ENCODE measurements around the gene PBX1. TPM values are rescaled to one million over a fixed set of nuclear protein-coding genes. Genes with fewer than 3 reads are reported as not detected.

The PBX1 gene
- total and polyA plus RNA-seq, 8 donors = 11.0 to 113 (median 23.0) TPM

DNA sequence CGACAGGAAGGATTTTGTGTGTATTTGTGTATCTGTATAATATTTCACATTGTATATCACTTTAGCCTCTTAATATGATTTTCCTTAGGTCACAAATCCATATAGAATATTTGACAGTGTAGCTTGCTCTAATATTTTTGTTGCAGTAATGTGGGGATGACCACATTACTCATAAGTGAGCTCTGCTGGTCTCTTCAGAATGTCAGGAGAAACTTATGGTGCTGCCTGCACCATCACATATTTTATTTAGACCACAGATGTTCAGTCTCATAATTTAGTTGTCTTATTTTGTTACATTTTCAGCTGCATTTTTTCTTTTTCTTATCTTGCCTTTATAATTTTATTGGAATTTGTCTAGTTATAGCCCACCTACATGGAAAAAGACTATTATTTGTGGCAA, 205.3 kb downstream of the PBX1 start:
- H3K27ac ChIP-seq = no peak overlapping the region
- no peak for DNase-seq
- no peaks in the 10 kb centered on the region for H3K9me3 ChIP-seq
- no peak overlapping the region for H3K4me3 ChIP-seq
- intact Hi-C loops (cut with DNase I; ENCODE audit: low total_unique reads) = no loop called here
- WGBS, 5 donors = 91 to 96% (median 96%) methylated on average over 1 of the region's 1 CpG
- H3K27me3 ChIP-seq = no peaks in the 10 kb centered on the region
- TF ChIP-seq POLR2AphosphoS5 (IDR thresholded peaks at IDR 0.05) = no peak
- TF ChIP-seq, protein P1, sequence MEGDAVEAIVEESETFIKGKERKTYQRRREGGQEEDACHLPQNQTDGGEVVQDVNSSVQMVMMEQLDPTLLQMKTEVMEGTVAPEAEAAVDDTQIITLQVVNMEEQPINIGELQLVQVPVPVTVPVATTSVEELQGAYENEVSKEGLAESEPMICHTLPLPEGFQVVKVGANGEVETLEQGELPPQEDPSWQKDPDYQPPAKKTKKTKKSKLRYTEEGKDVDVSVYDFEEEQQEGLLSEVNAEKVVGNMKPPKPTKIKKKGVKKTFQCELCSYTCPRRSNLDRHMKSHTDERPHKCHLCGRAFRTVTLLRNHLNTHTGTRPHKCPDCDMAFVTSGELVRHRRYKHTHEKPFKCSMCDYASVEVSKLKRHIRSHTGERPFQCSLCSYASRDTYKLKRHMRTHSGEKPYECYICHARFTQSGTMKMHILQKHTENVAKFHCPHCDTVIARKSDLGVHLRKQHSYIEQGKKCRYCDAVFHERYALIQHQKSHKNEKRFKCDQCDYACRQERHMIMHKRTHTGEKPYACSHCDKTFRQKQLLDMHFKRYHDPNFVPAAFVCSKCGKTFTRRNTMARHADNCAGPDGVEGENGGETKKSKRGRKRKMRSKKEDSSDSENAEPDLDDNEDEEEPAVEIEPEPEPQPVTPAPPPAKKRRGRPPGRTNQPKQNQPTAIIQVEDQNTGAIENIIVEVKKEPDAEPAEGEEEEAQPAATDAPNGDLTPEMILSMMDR (IDR thresholded peaks at IDR 0.05) = no peak
- TF ChIP-seq POLR2A (IDR thresholded peaks at IDR 0.05) = no peak
- no peak for TF ChIP-seq EP300 (IDR thresholded peaks at IDR 0.05)
- peaks cover 15 to 56% (median 33%) of the 10 kb centered on the region in 4 donors for H3K4me1 ChIP-seq
- no peaks in the 10 kb centered on the region for H3K36me3 ChIP-seq

DNA sequence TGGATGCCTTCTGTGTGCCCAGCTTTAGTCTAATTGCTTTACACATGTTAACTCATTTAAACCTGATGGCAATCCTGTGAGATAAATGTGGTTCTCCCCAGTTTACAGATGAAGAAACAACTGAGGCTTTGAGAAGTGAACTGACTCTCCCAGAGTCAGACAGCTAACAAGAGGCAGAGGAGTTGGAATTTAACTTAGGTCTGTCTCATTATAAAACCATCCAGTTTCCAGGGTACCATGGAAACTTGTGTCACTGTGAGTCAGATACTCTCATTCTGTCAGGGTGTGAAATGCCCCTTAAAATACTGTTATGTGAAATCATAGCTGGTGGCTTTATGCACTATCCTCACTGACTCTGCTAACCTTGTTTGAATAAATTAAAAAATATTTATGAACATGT, 206.6 kb downstream of the PBX1 start:
- no peaks in the 10 kb centered on the region for H3K9me3 ChIP-seq
- peaks cover 14 to 54% (median 31%) of the 10 kb centered on the region in 4 donors for H3K4me1 ChIP-seq
- peak overlapping the region in 3 of 5 donors; percentile 51 to 72 (median 64) for H3K27ac ChIP-seq
- H3K27me3 ChIP-seq = no peaks in the 10 kb centered on the region
- DNase-seq = no peak
- H3K36me3 ChIP-seq = no peaks in the 10 kb centered on the region
- no peak overlapping the region for H3K4me3 ChIP-seq
- intact Hi-C loops (cut with DNase I; ENCODE audit: low total_unique reads) = no loop called here
- no peak for TF ChIP-seq POLR2A (IDR thresholded peaks at IDR 0.05)
- peak in 1 of 3 donors; percentile 18 for TF ChIP-seq POLR2AphosphoS5 (IDR thresholded peaks at IDR 0.05)

DNA sequence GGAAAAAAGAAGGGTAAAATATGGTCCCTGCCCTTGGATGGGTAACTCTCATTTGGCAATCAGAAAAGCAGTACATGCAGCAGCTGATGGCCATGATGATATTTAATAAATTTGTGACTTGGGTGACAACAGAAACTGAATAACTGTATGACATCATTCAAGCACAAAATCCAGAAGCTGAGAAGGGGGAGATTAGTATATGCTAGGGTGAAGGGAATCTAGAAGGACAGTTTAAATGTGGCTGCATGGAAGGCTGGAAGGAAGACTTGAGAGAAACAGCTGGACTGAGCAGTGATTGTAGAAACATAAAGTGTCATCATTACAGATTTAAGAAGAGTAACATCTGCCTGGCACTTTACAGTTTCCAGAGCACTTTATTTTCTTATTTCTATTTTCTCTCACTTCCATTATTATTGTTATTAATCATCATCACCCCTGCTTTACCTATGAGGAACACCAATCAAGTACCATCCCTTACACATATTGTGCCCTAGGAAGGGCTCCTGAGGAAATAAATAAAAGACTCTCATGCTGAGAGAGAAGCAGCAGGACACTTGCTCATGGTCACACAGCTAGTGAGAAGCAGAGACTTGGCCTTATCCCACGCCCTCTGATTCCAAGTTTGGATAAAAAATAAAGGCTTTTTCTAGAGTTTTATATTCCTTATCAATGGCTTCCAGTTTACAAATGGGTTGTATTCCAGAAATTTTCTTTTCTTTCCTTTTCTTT, 207.2 kb downstream of the PBX1 start:
- no peak for DNase-seq
- no peaks in the 10 kb centered on the region for H3K36me3 ChIP-seq
- H3K4me1 ChIP-seq = peaks cover 15 to 54% (median 33%) of the 10 kb centered on the region in 4 donors
- 56 to 73% (median 70%) methylated on average over 1 of the region's 1 CpG for WGBS, 5 donors
- no peak overlapping the region for H3K4me3 ChIP-seq
- intact Hi-C loops (cut with DNase I; ENCODE audit: low total_unique reads) = no loop called here
- no peak for TF ChIP-seq POLR2A (IDR thresholded peaks at IDR 0.05)
- peak overlapping the region in 3 of 5 donors; percentile 51 to 72 (median 64) for H3K27ac ChIP-seq
- H3K9me3 ChIP-seq = no peaks in the 10 kb centered on the region
- no peaks in the 10 kb centered on the region for H3K27me3 ChIP-seq

DNA sequence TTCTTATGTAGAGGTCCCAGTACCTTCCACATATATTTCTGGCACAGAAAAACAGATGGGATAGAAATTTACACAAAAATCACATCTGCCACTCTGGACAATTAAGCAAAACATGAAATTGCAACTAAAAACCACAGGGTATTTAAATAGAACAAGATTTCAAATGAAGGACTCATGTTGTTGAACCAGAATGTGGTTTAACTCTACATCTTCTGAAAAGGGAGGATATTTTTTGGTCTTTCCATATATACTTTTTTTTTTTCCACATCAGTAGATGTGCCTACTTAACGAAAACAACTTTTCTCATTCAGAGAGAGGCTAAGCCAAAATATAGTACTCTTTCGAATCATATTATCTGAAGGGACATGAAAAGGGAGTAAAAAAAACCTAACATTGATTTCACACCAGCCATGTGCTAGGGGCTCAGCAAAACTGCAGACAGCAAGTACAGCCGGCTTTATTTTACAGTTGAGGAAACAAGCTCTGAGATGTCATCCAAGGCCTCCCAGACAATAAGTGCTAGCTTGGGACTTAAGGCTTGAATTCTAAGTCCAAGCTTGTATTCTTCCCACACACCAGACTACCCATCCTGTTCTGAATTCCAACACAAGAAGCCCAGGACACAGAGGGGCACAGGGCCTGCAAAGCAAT, 208.9 kb downstream of the PBX1 start:
- no peak overlapping the region for H3K4me3 ChIP-seq
- H3K27me3 ChIP-seq = no peaks in the 10 kb centered on the region
- no peaks in the 10 kb centered on the region for H3K36me3 ChIP-seq
- H3K9me3 ChIP-seq = no peaks in the 10 kb centered on the region
- no peak for DNase-seq
- H3K4me1 ChIP-seq = peaks cover 27 to 71% (median 50%) of the 10 kb centered on the region in 4 donors
- TF ChIP-seq POLR2A (IDR thresholded peaks at IDR 0.05) = no peak
- TF ChIP-seq, protein P1 (IDR thresholded peaks at IDR 0.05) = no peak
- TF ChIP-seq EP300 (IDR thresholded peaks at IDR 0.05) = no peak
- intact Hi-C loops (cut with DNase I; ENCODE audit: low total_unique reads) = no loop called here
- WGBS, 5 donors = 54 to 78% (median 71%) methylated on average over 3 of the region's 3 CpGs
- peak overlapping the region in 4 of 5 donors; percentile 26 to 72 (median 58) for H3K27ac ChIP-seq

DNA sequence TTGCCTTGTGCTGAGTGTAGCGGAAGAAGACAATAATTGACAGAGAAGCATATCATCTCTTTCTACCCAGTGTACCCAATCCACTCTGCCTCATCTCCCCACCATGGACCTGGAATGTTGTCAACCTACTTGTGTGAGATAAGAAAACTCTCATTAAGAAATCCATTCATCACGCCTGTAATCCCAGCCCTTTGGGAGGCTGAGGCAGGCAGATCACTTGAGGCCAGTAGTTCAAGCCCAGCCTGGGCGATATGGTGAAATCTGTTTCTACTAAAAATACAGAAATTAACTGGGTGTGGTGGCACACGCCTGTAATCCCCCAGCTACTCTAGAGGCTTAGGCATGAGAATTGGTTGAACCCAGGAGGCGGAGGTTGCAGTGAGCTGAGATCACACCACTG, 209.6 kb downstream of the PBX1 start:
- DNase-seq = no peak
- Histone ChIP-seq H3K27ac (peak overlapping the region in 3 of 5 donors; percentile 51 to 72 (median 64)), H3K27me3 (no peaks in the 10 kb centered on the region), H3K9me3 (no peaks in the 10 kb centered on the region), H3K4me1 (peaks cover 31 to 78% (median 53%) of the 10 kb centered on the region in 4 donors), H3K4me3 (no peak overlapping the region), H3K36me3 (no peaks in the 10 kb centered on the region)
- TF ChIP-seq POLR2AphosphoS5 (IDR thresholded peaks at IDR 0.05) (no peak), EP300 (IDR thresholded peaks at IDR 0.05) (no peak), POLR2A (IDR thresholded peaks at IDR 0.05) (no peak)
- TF ChIP-seq, protein P1 (IDR thresholded peaks at IDR 0.05) = no peak
- intact Hi-C loops (cut with DNase I; ENCODE audit: low total_unique reads) = no loop called here
- WGBS, 5 donors = 81 to 95% (median 87%) methylated on average over 5 of the region's 5 CpGs
